OCI-M1 (cell line): ENCODE results near the gene ACADL.

Experiments
- DNase-seq: peaks from one replicate; lab custom pipeline; 2025; lab: John Stamatoyannopoulos, UW

The ACADL gene

DNA sequence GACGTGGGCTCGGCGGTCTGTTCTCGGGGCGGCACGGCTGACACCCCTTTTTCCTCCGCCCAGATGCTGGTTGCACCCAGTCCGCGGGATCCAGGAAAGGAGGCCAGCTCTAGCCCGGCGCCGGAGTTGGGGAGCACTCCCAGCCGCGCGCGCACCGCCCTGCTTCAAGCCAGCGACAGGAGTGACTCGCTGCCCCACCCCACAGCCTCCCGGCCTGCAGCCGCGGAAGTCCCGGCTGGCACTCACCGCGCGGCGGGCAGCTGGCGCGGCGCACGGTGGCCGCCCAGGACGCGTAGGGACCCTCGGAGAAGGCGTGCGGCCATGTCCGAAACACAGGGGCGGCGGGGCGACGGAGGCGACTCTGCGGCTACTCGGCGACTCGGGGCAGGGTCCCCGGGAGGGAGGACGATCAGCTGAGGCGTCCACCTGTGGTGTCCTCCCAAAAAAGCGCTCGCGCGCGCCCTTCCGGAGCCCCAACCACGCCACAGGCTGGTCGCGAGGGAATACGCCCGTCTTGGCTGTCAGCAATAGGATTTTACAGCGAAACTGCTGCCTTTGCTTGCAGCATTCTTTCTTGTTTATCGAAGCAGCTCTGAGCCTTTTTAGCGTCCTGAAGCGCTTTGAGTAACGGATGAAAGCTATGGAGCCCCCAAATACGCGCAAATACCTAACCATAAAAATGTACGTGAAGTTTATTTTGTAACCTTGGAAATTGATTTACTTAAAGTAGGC, at the start of gene ACADL:
TSS of gene ACADL (minus strand) at position 507 of the 732 bp plus-strand sequence. CDS start at position 323, 184 bp downstream.
- no peak for DNase-seq

- no peak for DNase-seq
Observed at GRCh38 chr2:210271300-210271699, 46.1 kb upstream of the ACADL start.

DNA sequence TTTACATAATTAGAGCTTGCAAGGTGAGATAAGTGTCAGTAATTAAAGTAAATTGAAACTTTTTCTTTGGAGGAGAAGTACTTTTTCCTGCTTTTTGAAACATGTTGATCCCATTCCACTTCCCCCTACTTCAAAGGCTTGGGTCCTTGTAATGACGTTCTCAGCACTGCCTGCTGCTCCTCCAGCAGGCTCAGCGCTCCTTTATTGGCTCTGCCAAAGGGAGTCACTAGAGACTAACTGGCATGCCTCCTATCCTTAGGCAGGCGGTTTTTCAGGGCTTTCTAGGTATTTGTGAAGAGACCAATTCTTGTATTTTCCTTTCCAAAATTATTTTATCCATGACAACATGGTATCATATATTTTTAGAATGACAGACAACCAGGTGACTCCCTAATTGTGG, 43.9 kb upstream of the ACADL start:
- DNase-seq, result no peak

- no peak for DNase-seq
Observed at GRCh38 chr2:210268281-210268680, 43.0 kb upstream of the ACADL start.

GRCh38 chr2:210267698-210268097, 42.5 kb upstream of the ACADL start:
- DNase-seq, result no peak

- DNase-seq, result no peak
Observed at GRCh38 chr2:210264282-210264681, 39.0 kb upstream of the ACADL start.

DNA sequence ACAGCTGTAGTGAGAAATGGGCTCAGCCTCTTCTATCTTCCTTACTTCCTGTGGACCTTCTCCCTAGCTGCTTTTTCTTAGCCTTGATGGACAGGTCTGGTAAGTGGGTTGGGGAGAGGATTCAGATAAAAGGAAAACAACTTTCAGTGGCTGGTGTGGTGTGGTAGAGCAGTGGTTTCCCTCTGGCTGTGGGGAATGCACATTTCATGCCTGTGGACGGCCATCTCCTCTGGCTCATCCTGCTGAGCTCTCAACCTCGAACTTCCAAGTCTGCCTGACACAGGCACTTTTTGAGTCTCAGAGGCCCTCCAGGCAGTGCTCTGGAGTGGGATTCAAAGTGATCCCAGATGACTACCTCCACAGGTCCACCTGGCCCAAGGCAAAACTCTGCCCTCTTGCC, 38.6 kb upstream of the ACADL start:
- no peak for DNase-seq

GRCh38 chr2:210262036-210262435, 36.8 kb upstream of the ACADL start:
- DNase-seq, result no peak

DNA sequence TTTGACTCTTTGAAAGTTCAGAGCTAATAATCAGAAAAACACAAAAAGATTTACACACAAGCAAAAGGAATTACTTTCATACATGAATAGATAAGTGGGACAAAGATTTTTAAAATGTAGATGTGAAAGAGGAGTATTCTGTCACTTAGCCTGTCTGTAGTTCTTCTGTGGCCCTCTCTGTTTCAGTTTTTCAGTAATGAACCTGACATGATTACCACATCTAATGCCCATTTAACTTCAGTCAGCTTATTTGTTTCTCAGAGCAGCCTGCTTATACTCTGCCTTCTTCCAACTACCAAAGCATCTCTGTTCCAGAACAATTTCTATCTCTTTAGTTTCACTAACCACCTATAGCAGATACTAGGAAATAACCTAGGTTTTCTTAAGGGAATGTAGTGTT, 34.4 kb upstream of the ACADL start:
- DNase-seq, result no peak

GRCh38 chr2:210252699-210253606, 27.7 kb upstream of the ACADL start:
- no peak for DNase-seq

DNA sequence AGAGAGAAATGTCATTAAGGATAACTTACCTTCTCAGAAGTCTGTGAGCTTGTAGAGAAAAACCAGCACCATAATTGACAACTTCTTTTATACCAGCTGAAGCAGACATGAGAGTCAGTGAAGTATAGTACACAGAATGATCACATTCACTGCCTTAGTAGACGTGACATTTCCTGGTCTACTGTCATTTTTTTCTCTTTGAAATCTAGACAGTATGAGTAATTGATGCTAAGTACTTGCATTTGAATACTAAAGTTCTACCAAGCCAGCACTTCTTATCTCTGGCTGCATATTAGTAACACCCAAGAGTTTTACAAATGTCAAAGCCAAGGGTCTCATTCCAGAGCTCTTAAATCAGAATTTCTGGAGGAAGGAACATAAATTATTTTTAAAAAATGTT, 25.4 kb upstream of the ACADL start:
- DNase-seq, result no peak

DNA sequence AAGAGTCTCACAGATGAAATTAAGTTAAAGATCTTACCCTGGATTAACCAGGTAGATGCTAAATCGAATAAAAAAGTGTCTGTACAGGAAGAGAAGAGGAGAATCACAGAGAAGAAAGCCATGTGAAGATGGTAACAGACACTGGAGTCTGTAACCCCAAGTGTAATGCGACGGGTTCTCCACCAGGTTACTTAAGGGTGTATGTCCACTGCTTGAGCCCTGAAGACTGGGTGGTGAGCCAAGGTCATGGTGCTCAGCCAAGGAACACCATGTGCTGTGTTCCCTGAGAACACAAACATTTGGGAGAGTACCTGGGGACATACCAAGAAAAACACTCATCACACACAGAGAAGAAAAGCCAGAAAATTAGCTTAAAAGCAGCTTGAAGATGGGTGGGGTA, 8.2 kb upstream of the ACADL start:
- DNase-seq, result no peak

GRCh38 chr2:210230984-210231383, 5.7 kb upstream of the ACADL start:
- no peak for DNase-seq

DNA sequence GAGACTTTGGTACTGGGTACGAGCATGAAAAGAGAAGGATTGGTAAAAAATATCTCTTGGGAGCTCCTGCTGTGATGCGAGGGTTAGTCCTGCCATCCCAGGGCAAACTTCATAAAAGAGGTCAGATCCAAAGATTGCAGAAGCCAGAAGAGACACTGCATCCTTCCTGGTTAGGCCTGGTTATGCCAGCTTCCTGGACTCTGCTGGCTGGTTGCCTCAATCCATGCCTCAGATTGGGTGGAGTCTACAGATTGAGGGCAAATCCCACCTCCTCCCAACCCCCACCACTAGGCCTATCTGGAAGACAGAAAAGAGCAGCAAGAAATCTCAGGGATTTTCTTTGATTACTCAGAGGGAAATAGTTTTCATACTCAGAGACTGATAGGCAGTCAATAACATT, 5.3 kb upstream of the ACADL start:
- DNase-seq, result no peak

GRCh38 chr2:210228586-210228985, 3.3 kb upstream of the ACADL start:
- DNase-seq, result no peak

GRCh38 chr2:210227290-210228088, 2.2 kb upstream of the ACADL start:
- no peak for DNase-seq

DNA sequence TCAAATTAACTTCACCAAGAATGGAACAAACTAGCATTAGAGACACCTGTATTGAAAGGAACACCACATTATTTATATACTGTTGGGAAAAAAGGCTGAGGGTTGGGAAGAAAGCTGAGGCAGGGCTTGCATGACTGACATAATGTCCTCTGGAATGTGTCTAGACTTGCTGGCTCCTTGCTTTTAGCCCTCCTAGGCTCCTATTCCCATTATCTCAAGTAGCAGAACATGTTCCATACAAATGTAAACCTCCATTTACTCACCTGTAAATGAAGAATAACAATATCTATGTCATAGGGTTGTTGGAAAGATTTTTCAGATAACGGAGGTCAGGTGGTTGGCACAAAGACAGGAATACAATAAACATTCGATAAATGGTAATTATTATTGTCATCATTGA, 976 bp upstream of the ACADL start:
- no peak for DNase-seq

- no peak for DNase-seq
Observed at GRCh38 chr2:210224591-210224940, 681 bp downstream of the ACADL start.

DNA sequence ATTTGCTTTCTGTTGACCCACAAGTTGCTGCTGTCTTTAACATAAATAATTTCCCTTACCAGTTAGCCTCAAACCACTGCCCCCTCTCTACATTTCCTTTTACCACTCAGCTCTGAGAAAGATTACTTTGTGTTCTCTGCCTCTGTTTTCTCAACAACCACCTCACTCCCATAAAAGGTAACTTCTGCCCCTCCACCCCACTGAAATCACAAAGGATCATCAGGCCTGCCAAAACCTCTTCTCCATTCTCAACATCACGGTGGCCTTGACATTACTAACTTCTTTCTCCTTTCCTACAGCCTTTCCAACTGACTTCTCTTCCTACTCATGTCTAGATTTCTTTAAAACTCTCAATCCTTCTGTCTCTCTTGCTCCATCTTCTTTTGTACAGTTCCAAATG, 10.1 kb downstream of the ACADL start:
- no peak for DNase-seq

GRCh38 chr2:210210185-210210584, 15.1 kb downstream of the ACADL start:
- no peak for DNase-seq

DNA sequence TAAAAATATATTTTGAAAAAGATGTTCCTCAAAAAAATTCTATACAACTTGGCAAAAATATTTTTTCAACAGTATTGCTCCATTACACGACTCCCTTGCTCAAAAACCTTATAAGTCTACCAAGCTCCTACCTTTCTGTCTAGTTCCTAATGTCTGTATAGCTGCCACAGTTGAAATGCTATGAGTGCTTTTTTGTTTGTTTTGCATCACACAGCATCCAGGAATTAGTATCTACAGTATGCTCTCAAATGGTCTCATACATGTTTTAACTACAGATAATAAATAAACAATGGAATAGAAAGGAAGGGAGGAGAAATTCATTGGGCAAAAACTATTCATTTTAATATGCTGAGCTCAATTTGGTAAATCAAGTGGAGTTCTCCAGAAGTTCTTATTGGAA, 17.3 kb downstream of the ACADL start:
- no peak for DNase-seq

DNA sequence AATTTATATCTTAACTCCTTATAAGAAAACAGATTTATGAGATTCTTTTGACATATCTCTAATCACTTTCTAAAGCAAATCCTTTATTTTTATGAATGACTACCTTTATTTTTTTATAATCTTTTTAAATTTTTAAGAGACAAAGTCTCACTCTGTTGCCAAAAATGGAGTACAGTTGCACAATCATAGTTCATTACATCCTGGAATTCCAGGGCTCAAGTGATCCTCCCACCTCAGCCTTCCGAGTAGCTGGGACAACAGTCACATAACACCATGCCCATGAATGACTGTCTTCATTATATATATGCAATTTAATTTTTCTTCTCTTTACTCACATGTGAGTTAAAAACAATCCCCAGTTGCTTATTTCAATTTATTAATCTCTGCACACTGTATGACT, 21.7 kb downstream of the ACADL start:
- DNase-seq, result no peak

DNA sequence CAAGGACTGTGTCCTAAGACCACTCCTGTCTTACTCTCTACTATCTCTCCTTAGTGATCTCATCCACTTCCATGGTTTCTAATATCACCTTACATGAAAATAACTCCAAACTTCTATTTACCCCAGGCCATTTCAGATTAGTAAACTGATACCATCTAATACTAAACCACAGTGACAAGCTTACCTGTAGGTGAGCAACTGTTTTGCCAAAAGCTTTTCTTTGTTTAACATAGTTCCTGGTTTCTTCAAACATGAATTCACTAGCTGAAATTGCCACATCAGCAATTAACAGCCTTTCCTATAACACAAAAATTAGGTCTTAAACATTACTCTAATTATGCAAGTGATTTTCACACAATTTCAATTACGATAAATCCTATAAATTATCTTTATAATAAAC, 22.1 kb downstream of the ACADL start:
- no peak for DNase-seq
